WERI-Rb-1 (cell line): ENCODE results near the gene SLC25A43.

Experiments used
- DNase-seq: peaks from one replicate; pipeline ENCODE4 v3.0.0-alpha.2; 2020
- H3K27ac ChIP-seq: fragments of 250-450 bp; sonication (Bioruptor Pico); 2 replicates; pipeline ENCODE4 v1.5.1; 2020; ENCODE audit warnings: mild to moderate bottlenecking, moderate library complexity
- H3K27me3 ChIP-seq: fragments of 250-450 bp; sonication (Bioruptor Pico); 2 replicates; pipeline ENCODE4 v1.5.1; 2021; ENCODE audit warnings: mild to moderate bottlenecking, low read depth, moderate library complexity; ENCODE audit not compliant: insufficient read depth, severe bottlenecking
- H3K36me3 ChIP-seq: fragments of 250-450 bp; sonication (Bioruptor Pico); 2 replicates; pipeline ENCODE4 v1.5.1; 2020; ENCODE audit warnings: mild to moderate bottlenecking, moderate library complexity
- H3K4me3 ChIP-seq: 2 replicates; pipeline ENCODE4 v1.5.1; 2011; ENCODE audit warnings: low read depth, mild to moderate bottlenecking, control low read depth, low read length
- H3K9me3 ChIP-seq: fragments of 250-450 bp; sonication (Bioruptor Pico); 2 replicates; pipeline ENCODE4 v1.5.1; 2021; ENCODE audit warnings: mild to moderate bottlenecking, moderate library complexity; ENCODE audit not compliant: severe bottlenecking
- TF ChIP-seq, protein P1 (sequence below): IDR thresholded peaks from 2 replicates; pipeline ENCODE4 v1.5.1; 2011; ENCODE audit warnings: low read depth, mild to moderate bottlenecking, control low read depth, inconsistent platforms, low read length

Gene SLC25A43

DNA sequence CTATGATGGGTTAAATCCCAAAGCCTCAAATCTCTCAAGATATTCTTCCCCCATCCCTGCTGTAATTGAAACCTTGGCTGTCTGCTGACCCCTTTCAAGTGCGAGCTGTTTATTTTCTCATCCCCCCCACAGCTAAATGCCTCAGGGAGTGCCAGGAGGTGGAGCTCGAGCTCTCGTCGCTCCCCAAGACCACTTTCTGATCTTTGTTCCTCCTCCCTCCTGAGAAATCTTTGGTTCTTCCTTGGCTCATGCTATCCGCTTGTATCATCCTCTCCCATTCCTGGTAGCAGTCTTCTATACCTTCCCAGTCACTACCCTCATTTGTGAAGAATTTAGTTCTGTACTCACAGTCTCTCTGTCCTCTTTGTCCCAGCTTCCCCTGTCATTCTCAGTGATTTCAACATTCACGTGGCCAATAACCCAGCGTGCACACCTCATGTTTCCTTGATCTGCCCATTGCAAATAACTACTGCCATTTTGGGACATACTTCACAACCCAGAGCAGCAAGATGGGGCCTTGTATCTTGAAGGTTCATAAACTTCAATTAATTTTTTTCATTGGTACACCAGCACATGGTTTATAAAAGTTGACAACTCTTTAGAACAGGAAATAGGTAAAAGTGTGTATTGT is 9.2 kb upstream of the SLC25A43 start:
- Histone ChIP-seq H3K36me3 (no peaks in the 10 kb centered on the region), H3K27ac (no peak overlapping the region), H3K9me3 (no peaks in the 10 kb centered on the region), H3K4me3 (no peak overlapping the region), H3K27me3 (peaks cover 6% of the 10 kb centered on the region)
- DNase-seq: peak; percentile 8
- TF ChIP-seq, protein P1, sequence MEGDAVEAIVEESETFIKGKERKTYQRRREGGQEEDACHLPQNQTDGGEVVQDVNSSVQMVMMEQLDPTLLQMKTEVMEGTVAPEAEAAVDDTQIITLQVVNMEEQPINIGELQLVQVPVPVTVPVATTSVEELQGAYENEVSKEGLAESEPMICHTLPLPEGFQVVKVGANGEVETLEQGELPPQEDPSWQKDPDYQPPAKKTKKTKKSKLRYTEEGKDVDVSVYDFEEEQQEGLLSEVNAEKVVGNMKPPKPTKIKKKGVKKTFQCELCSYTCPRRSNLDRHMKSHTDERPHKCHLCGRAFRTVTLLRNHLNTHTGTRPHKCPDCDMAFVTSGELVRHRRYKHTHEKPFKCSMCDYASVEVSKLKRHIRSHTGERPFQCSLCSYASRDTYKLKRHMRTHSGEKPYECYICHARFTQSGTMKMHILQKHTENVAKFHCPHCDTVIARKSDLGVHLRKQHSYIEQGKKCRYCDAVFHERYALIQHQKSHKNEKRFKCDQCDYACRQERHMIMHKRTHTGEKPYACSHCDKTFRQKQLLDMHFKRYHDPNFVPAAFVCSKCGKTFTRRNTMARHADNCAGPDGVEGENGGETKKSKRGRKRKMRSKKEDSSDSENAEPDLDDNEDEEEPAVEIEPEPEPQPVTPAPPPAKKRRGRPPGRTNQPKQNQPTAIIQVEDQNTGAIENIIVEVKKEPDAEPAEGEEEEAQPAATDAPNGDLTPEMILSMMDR: peak; percentile 17; the same call in 1 of the 2 replicates

DNA sequence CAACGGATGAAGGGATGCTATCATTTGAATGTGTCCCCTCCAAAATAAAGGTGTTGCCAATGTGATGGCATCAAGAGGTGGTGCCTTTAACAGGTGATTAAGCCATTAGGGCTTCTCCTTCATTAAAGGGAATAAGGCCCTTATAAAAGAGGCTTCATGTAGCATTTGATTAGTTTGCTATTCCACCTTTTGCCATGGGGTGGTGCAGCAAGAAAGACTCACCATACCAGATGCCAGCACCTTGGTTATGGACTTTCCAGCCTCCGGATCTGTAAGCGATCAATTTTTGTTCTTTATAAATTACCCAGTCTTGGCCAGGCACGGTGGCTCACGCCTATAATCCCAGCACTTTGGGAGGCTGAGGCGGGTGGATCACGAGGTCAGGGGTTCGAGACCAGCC is 7.9 kb upstream of the SLC25A43 start:
- peak; percentile 9 for DNase-seq
- H3K9me3 ChIP-seq: no peaks in the 10 kb centered on the region
- TF ChIP-seq, protein P1: peak; percentile 30; the same call in 1 of the 2 replicates
- peaks cover 6% of the 10 kb centered on the region for H3K27me3 ChIP-seq
- no peaks in the 10 kb centered on the region for H3K36me3 ChIP-seq
- no peak overlapping the region for H3K4me3 ChIP-seq
- no peak overlapping the region for H3K27ac ChIP-seq

DNA sequence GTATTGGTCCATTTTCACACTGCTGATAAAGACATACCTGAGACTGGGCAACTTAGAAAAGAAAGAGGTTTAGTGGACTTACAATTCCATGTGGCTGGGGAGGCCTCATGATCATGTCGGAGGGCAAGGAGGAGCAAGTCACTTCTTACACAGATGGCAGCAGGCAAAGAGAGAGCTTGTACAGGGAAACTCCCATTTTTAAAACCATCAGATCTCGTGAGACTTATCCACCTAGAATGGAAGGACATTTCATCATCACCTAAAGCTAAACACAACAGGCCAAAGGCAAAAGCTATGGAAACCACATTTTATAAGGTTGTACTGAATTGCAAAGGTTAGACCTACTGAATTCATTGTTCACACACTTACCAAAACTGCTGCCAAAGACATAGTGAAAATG is 6.0 kb upstream of the SLC25A43 start:
- TF ChIP-seq, protein P1: no peak
- Histone ChIP-seq H3K27ac (no peak overlapping the region), H3K36me3 (no peaks in the 10 kb centered on the region), H3K9me3 (no peaks in the 10 kb centered on the region), H3K27me3 (peaks cover 6% of the 10 kb centered on the region), H3K4me3 (no peak overlapping the region)
- DNase-seq: no peak

DNA sequence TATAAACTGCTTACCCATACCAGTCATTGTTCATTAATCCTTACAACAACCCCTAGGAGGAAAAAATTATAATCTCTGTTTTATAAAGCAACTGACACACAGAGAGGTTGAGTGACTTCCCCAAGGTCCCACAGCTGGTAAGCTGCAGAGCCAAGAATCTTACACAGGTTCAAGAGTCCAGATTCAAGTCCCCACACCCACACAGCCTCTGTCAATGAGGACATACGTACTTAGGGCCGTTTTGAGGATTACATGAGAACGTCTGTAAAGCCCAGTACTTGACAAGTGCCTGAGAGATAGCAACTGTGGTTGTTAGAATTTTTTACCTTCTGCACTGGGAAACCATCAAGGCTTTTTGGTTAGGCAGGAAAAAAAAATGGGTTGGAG is 556 bp upstream of the SLC25A43 start:
- Histone ChIP-seq H3K27ac (no peak overlapping the region), H3K27me3 (peaks cover 3% of the 10 kb centered on the region), H3K4me3 (peak overlapping the region; percentile 51), H3K36me3 (no peaks in the 10 kb centered on the region), H3K9me3 (no peaks in the 10 kb centered on the region)
- no peak for DNase-seq
- TF ChIP-seq, protein P1: no peak

DNA sequence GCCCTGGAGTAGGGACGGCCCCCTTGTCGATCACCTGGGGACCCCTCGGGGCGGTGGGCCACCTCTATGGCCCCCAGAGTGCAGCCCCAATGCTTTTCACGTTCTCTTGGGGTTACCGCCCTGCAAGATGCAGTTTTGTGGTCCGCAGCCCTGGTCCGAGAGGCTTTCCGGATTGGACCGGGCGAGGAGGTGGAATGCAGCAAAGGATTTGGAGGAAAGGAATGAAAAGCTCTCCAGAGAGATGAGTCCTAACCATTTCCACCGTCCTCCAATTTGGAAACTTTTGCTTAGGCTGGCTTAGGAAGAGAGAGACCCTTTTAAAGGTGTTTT is 601 bp downstream of the SLC25A43 start:
- TF ChIP-seq, protein P1: no peak
- peak overlapping the region; percentile 51; the same call in 1 of the 2 replicates for H3K4me3 ChIP-seq
- H3K27ac ChIP-seq: no peak overlapping the region
- no peaks in the 10 kb centered on the region for H3K27me3 ChIP-seq
- no peaks in the 10 kb centered on the region for H3K36me3 ChIP-seq
- no peaks in the 10 kb centered on the region for H3K9me3 ChIP-seq
- DNase-seq: no peak

DNA sequence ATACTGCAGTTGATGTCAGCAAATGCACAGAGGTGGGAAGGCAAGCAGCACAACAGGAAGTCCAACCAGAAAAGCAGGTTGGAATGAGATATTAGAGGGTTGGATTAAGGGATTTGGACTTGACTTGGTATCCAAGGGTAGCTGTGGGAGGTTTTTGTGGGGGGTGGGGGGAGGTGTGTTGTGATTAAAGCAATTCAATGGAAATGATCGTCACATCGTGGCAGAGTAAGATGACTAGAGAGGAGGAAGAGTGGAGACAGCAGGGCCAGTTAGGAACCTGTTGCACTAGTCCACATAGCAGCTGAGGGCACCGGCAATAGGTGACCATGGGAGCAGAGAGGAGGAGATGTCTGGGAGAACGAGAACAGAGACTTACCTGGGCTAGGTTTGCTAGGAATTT is 2.4 kb downstream of the SLC25A43 start:
- Histone ChIP-seq H3K36me3 (no peaks in the 10 kb centered on the region), H3K9me3 (no peaks in the 10 kb centered on the region), H3K27ac (no peak overlapping the region), H3K4me3 (no peak overlapping the region), H3K27me3 (no peaks in the 10 kb centered on the region)
- TF ChIP-seq, protein P1: no peak
- DNase-seq: no peak
